K562 treated with DMSO at 1 percent for 12 hours (cell line): Measurements from ENCODE around the gene ISG20. TPM values are rescaled to one million over a fixed set of nuclear protein-coding genes. Genes with fewer than 3 reads are reported as not detected.

ENCODE experiments used
- total RNA-seq: library from RNA; unstranded; fragments of 300-600 nt; gene quantifications from 2 replicates; pipeline ENCODE4 v1.2.3, GENCODE V29; 2022; ENCODE audit not compliant: insufficient read depth

ISG20 gene
- total RNA-seq = 2.0 and 3.5 TPM in 2 replicates

DNA sequence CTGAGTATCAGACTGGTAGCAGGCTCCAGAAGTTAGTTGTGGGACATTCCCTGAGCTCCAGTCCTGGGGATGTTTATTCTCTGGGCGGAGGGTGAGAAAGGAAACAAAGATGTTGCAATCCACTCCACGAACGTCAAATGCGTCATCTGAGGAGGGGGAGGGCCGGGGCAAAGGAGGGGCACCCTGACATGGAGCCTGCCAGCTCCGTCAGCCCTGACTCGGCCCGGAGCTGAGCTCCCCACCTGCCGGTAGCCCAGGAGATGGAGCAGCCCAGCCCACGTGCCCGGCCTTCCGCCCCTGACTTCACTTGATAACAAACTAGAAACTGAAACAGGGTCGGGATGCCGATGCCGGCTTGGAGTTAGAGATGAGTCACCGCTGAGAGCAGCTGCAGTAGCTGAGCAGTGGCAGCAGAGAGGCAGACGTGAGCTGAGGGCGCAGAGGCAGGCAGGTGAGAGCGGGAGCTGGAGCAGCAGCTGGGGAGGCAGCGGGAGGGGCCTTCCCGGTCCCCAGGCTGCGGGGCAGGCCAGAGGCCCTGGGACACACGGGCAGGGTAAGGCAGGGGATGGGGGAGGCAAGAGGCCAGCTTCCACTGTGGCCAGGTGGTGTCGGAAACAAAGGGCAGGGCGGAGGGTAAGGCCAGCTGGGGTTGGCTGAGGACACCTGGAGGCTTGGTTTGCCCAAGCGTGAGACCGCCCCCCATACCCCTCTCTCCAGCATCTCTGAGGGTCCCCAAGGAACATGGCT, at the start of gene ISG20:
ISG20 (plus strand) TSS at position 391 of the 747 bp plus-strand sequence; CDS start at position 742, 351 bp downstream.

DNA sequence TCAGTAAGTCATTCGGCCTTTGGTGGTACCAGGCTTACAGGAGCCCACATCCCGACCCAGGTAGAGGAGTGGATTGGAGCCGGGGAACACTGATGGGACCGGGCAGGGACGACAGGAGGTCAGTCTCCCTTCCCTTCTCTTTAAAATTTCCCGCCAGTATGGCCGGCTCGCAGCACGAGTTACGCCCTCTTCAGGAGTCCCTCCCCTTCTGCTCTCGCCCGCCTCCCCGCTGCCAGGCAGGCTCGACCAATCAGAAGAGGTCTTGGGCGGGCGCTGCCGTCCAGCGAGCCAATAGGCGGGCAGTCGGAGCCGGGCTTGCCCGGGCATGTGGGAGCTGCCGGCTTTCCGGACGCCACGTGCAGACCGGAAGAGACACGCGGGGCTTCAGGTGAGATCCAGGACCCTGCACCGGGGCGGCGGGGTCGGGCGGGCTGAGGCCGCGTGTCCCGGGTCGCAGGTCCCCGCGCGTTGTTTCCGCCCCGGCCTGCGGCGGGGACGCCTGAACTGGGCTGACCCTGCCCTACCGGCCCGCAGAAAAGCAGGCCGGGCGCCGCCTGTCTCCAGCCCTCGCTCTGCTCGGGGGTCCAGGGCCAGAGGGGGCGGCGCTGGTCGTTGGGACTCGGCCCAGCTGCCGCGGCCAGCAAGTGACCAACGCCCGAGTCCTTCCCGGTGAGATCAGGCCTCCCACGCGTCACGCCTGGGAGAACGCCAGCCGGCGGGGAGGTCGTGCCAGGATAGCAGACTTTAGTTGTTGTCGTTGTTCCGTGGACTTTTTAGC, 17.6 kb upstream of the ISG20 start, which contains the start of gene AEN:
AEN (plus strand) TSS at position 346 of the 778 bp plus-strand sequence. CDS start 4,870 bp downstream, outside the sequence.

Other genes starting within 250 kb of the ISG20 start
- 30.4 and 30.8 TPM in 2 replicates for gene MRPL46, start 171.6 kb upstream of the ISG20 start, total RNA-seq
- 50.5 and 63.8 TPM in 2 replicates for gene MRPS11, start 171.3 kb upstream of the ISG20 start, total RNA-seq
- 1.3 and 7.8 TPM in 2 replicates for gene DET1, start 92.3 kb upstream of the ISG20 start, total RNA-seq
- gene AEN, start 17.7 kb upstream of the ISG20 start, total RNA-seq = 7.1 and 9.5 TPM in 2 replicates
- gene ACAN, start 164.4 kb downstream of the ISG20 start, total RNA-seq = not detected in 2 replicates